ENCODE data around the gene HOATZ.

HOATZ gene

GRCh38 chr11:111514216-111515031 lies at the start of gene HOATZ:
HOATZ (plus strand) TSS chr11:111514778; CDS start chr11:111514785, 7 bp downstream.
- Histone ChIP-seq H3K4me1 (ENCODE audit: control insufficient read depth, insufficient read depth, low read length) (peaks cover 2% of the 10 kb centered on the region; the same call in 1 of the 2 replicates), H3K4me3 (ENCODE audit: low read length) (peak within 1 kb of the TSS; percentile 41; the same call in 1 of the 2 replicates), H3K36me3 (ENCODE audit: control insufficient read depth, insufficient read depth, low read length) (no peaks in the 10 kb centered on the region), H3K27me3 (ENCODE audit: control insufficient read depth, insufficient read depth, low read length) (peaks cover 11% of the 10 kb centered on the region; the same call in 1 of the 2 replicates), H3K9me3 (ENCODE audit: control insufficient read depth, insufficient read depth, low read length) (no peaks in the 10 kb centered on the region), H3K27ac (ENCODE audit: low read length) (no peak within 1 kb of the TSS)
- no peak for DNase-seq (ENCODE audit: low read depth, low spot score)
- WGBS (ENCODE audit: insufficient coverage, insufficient read length), result no CpG with 5 or more reads among the region's 39 CpGs

DNA sequence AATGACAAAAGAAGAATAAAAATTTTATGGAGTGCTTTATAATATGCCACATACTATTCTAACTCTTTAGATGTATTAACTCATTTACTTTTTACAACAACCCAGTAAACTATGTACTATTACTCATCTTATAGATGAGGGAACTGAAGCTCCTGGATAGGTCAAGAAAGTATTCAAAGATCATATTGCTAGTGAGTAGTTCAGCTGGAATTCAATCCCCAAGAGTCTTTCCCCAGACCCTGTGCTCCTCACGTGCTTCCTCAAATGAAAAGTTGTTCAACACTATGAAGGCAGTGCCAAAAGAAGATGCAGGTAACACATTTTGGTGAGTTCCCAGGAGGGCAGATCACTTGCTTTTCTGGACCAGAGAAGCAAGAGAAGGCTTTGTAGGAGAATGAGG lies 49.2 kb upstream of the HOATZ start:
- Histone ChIP-seq H3K4me1 (ENCODE audit: control insufficient read depth, insufficient read depth, low read length) (no peaks in the 10 kb centered on the region), H3K27me3 (ENCODE audit: control insufficient read depth, insufficient read depth, low read length) (no peaks in the 10 kb centered on the region), H3K9me3 (ENCODE audit: control insufficient read depth, insufficient read depth, low read length) (no peaks in the 10 kb centered on the region), H3K4me3 (ENCODE audit: low read length) (no peak overlapping the region), H3K27ac (ENCODE audit: low read length) (no peak overlapping the region), H3K36me3 (ENCODE audit: control insufficient read depth, insufficient read depth, low read length) (no peaks in the 10 kb centered on the region)
- no peak for DNase-seq (ENCODE audit: low read depth, low spot score)
- no CpG with 5 or more reads among the region's 1 CpG for WGBS (ENCODE audit: insufficient coverage, insufficient read length)

DNA sequence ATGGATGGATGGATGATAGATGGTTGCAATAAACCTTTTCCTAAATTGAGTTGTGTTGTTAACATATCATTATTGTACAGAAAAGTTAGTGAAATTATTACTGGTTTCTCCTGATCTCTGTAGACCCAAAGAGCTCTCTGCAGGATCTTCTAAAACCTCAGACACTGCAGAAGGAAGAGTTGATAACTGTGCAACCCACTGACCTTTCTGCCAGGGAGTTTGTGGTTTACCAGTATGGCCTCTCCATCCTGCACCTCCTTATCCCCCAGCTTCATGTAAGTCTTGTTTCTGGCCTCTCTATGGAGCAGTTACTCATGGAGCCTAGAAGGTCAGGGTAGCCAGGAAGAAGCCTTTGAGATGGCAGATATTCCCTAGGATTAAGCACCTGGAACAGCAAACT lies 48.0 kb upstream of the HOATZ start:
- Histone ChIP-seq H3K27ac (ENCODE audit: low read length) (no peak overlapping the region), H3K9me3 (ENCODE audit: control insufficient read depth, insufficient read depth, low read length) (no peaks in the 10 kb centered on the region), H3K4me3 (ENCODE audit: low read length) (no peak overlapping the region), H3K27me3 (ENCODE audit: control insufficient read depth, insufficient read depth, low read length) (no peaks in the 10 kb centered on the region), H3K36me3 (ENCODE audit: control insufficient read depth, insufficient read depth, low read length) (no peaks in the 10 kb centered on the region), H3K4me1 (ENCODE audit: control insufficient read depth, insufficient read depth, low read length) (no peaks in the 10 kb centered on the region)
- DNase-seq (ENCODE audit: low read depth, low spot score), result no peak

DNA sequence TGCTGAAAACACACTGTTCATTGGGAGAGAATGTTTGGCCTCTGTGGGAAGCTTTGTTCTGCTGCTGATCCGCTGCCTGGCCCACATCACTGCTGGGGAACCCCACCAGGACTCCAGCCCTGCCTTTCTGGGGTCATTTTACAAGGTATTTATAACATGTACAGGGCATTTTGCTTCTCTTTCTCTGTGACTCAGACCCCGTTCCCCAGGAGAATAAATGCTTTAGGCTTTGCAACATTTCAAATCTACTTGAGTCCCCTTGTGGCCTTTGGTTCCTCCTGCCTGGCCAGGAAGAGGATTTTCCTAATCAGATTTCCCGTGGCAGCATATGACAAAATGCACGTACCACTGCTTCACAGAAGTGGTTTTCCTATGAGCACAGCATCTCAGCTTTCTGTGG lies 45.4 kb upstream of the HOATZ start:
- DNase-seq (ENCODE audit: low read depth, low spot score), result no peak

GRCh38 chr11:111472228-111472627 lies 42.4 kb upstream of the HOATZ start:
- H3K4me3 ChIP-seq (ENCODE audit: low read length), result no peak overlapping the region
- no peaks in the 10 kb centered on the region for H3K36me3 ChIP-seq (ENCODE audit: control insufficient read depth, insufficient read depth, low read length)
- no peaks in the 10 kb centered on the region for H3K27me3 ChIP-seq (ENCODE audit: control insufficient read depth, insufficient read depth, low read length)
- no peaks in the 10 kb centered on the region for H3K4me1 ChIP-seq (ENCODE audit: control insufficient read depth, insufficient read depth, low read length)
- DNase-seq (ENCODE audit: low read depth, low spot score), result no peak
- H3K27ac ChIP-seq (ENCODE audit: low read length), result no peak overlapping the region
- no peaks in the 10 kb centered on the region for H3K9me3 ChIP-seq (ENCODE audit: control insufficient read depth, insufficient read depth, low read length)
- whole genome bisulfite sequencing (ENCODE audit: insufficient coverage, insufficient read length), result no CpG with 5 or more reads among the region's 1 CpG

More for the DNA sequence above, 45.4 kb upstream of the HOATZ start:
- H3K9me3 ChIP-seq (ENCODE audit: control insufficient read depth, insufficient read depth, low read length), result no peaks in the 10 kb centered on the region
- no peaks in the 10 kb centered on the region for H3K27me3 ChIP-seq (ENCODE audit: control insufficient read depth, insufficient read depth, low read length)
- H3K36me3 ChIP-seq (ENCODE audit: control insufficient read depth, insufficient read depth, low read length), result no peaks in the 10 kb centered on the region
- H3K27ac ChIP-seq (ENCODE audit: low read length), result no peak overlapping the region
- no peak overlapping the region for H3K4me3 ChIP-seq (ENCODE audit: low read length)
- no CpG with 5 or more reads among the region's 4 CpGs for WGBS (ENCODE audit: insufficient coverage, insufficient read length)
- H3K4me1 ChIP-seq (ENCODE audit: control insufficient read depth, insufficient read depth, low read length), result no peaks in the 10 kb centered on the region

DNA sequence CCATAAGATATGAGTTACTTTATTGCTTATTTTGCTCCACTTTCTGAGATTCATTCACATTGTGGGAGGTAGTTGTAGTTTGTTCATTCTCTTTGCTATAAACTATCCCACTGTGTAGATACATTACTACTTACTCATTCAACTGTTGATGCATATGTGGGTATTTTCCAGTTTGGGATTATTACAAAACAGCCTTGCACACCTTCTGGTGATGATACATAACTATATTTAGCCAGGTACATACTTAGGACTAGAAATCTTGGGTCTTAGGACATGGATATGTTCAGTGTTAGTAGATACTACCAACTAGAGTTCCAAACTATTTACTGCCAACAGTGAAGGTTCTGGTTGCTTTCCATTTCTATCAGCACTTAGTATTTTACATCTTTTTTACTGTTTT lies 40.1 kb upstream of the HOATZ start:
- no peak for DNase-seq (ENCODE audit: low read depth, low spot score)
- Histone ChIP-seq H3K9me3 (ENCODE audit: control insufficient read depth, insufficient read depth, low read length) (no peaks in the 10 kb centered on the region), H3K27me3 (ENCODE audit: control insufficient read depth, insufficient read depth, low read length) (no peaks in the 10 kb centered on the region), H3K27ac (ENCODE audit: low read length) (no peak overlapping the region), H3K4me1 (ENCODE audit: control insufficient read depth, insufficient read depth, low read length) (no peaks in the 10 kb centered on the region), H3K4me3 (ENCODE audit: low read length) (no peak overlapping the region), H3K36me3 (ENCODE audit: control insufficient read depth, insufficient read depth, low read length) (no peaks in the 10 kb centered on the region)

DNA sequence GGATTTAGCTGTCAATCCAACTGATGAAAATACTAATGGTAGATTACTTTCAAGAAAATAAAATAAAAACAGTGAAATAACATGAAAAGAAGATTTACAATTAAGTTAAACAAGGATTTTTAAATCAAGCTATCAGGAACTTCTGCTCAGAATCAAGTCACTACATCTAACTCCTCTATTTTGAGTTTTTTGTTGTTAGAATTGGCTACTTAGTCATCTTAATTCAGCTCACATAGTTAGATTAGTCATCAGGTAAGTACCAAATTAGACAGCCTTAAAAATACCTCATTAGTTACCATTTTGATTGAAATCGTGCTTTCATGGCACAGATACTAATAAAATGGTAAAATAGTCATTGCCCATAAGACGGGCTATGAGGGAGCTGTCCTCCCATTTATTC lies 38.2 kb upstream of the HOATZ start:
- no CpG with 5 or more reads among the region's 2 CpGs for WGBS (ENCODE audit: insufficient coverage, insufficient read length)
- no peaks in the 10 kb centered on the region for H3K9me3 ChIP-seq (ENCODE audit: control insufficient read depth, insufficient read depth, low read length)

GRCh38 chr11:111476956-111477355 lies 37.6 kb upstream of the HOATZ start:
- Histone ChIP-seq H3K4me3 (ENCODE audit: low read length) (no peak overlapping the region), H3K27me3 (ENCODE audit: control insufficient read depth, insufficient read depth, low read length) (no peaks in the 10 kb centered on the region), H3K4me1 (ENCODE audit: control insufficient read depth, insufficient read depth, low read length) (no peaks in the 10 kb centered on the region), H3K9me3 (ENCODE audit: control insufficient read depth, insufficient read depth, low read length) (no peaks in the 10 kb centered on the region), H3K27ac (ENCODE audit: low read length) (no peak overlapping the region), H3K36me3 (ENCODE audit: control insufficient read depth, insufficient read depth, low read length) (no peaks in the 10 kb centered on the region)
- WGBS (ENCODE audit: insufficient coverage, insufficient read length), result no CpG with 5 or more reads among the region's 3 CpGs
- DNase-seq (ENCODE audit: low read depth, low spot score), result no peak

More for the DNA sequence above, 38.2 kb upstream of the HOATZ start:
- H3K4me1 ChIP-seq (ENCODE audit: control insufficient read depth, insufficient read depth, low read length), result no peaks in the 10 kb centered on the region
- H3K27ac ChIP-seq (ENCODE audit: low read length), result no peak overlapping the region
- H3K27me3 ChIP-seq (ENCODE audit: control insufficient read depth, insufficient read depth, low read length), result no peaks in the 10 kb centered on the region
- no peak for DNase-seq (ENCODE audit: low read depth, low spot score)
- no peaks in the 10 kb centered on the region for H3K36me3 ChIP-seq (ENCODE audit: control insufficient read depth, insufficient read depth, low read length)
- H3K4me3 ChIP-seq (ENCODE audit: low read length), result no peak overlapping the region

DNA sequence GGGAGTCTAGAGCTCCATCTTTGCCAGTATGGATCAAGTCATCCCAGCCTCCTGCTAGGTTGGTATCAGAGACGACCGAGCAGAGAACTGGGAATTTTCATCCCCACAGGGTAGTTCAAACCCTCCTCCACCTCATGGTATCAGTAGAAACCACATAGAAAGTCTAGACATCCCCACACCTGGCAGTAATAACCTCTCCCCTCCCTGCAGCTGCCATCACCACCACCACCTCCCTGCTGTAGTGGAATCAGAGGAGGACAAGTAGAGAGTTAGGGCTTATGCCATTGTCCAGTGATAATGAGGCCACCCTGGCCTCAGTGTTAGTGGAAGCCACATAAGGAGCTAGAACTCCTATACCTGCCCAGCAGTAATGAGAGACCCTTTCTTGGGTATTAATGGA lies 36.7 kb upstream of the HOATZ start:
- no CpG with 5 or more reads among the region's 2 CpGs for WGBS (ENCODE audit: insufficient coverage, insufficient read length)
- Histone ChIP-seq H3K27me3 (ENCODE audit: control insufficient read depth, insufficient read depth, low read length) (no peaks in the 10 kb centered on the region), H3K36me3 (ENCODE audit: control insufficient read depth, insufficient read depth, low read length) (no peaks in the 10 kb centered on the region), H3K9me3 (ENCODE audit: control insufficient read depth, insufficient read depth, low read length) (no peaks in the 10 kb centered on the region), H3K4me3 (ENCODE audit: low read length) (no peak overlapping the region), H3K27ac (ENCODE audit: low read length) (no peak overlapping the region), H3K4me1 (ENCODE audit: control insufficient read depth, insufficient read depth, low read length) (no peaks in the 10 kb centered on the region)
- no peak for DNase-seq (ENCODE audit: low read depth, low spot score)

DNA sequence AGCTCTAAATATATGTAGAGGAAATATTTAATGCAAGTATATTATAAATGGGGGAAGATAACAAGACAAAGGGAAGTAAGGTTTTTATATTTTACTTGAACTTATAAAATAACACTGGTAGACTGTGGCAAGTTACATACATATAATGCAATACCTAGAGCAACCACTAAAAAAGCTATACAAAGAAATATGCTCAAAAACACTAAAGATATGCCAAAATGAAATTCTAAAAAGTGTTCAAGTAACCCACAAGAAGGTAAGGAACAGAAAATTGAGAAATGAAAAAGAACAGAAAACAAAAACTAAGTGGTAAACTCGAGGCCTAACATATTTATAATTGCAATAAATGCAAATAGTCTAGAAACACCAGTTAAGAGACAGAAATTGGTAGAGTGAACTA lies 34.9 kb upstream of the HOATZ start:
- Histone ChIP-seq H3K4me1 (ENCODE audit: control insufficient read depth, insufficient read depth, low read length) (no peaks in the 10 kb centered on the region), H3K36me3 (ENCODE audit: control insufficient read depth, insufficient read depth, low read length) (no peaks in the 10 kb centered on the region), H3K27ac (ENCODE audit: low read length) (no peak overlapping the region), H3K27me3 (ENCODE audit: control insufficient read depth, insufficient read depth, low read length) (no peaks in the 10 kb centered on the region), H3K4me3 (ENCODE audit: low read length) (no peak overlapping the region), H3K9me3 (ENCODE audit: control insufficient read depth, insufficient read depth, low read length) (no peaks in the 10 kb centered on the region)
- no CpG with 5 or more reads among the region's 1 CpG for WGBS (ENCODE audit: insufficient coverage, insufficient read length)
- no peak for DNase-seq (ENCODE audit: low read depth, low spot score)

DNA sequence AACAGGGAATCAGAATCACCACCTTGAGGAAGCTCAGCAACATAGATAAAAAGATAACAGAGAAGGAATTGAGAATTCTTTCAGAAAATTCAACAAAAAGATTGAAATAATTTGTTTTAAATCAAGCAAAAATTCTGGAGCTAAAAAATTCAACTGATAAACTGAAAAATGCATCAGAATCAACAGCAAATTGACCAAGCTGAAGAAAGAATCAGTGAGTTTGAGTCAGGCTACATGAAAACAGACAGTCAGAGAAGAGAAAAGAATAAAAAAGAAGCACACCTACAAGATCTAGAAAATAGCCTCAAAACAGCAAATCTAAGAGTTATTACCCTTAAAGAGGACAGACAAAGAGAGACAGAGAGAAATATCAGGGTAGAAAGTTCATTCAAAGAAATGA lies 31.1 kb upstream of the HOATZ start:
- Histone ChIP-seq H3K4me1 (ENCODE audit: control insufficient read depth, insufficient read depth, low read length) (no peaks in the 10 kb centered on the region), H3K36me3 (ENCODE audit: control insufficient read depth, insufficient read depth, low read length) (no peaks in the 10 kb centered on the region), H3K27me3 (ENCODE audit: control insufficient read depth, insufficient read depth, low read length) (no peaks in the 10 kb centered on the region), H3K9me3 (ENCODE audit: control insufficient read depth, insufficient read depth, low read length) (no peaks in the 10 kb centered on the region), H3K4me3 (ENCODE audit: low read length) (no peak overlapping the region), H3K27ac (ENCODE audit: low read length) (no peak overlapping the region)
- no peak for DNase-seq (ENCODE audit: low read depth, low spot score)
